IMR-90 (cell line): ENCODE results near the gene NAE1. TPM values are rescaled to one million over a fixed set of nuclear protein-coding genes. Genes with fewer than 3 reads are reported as not detected.

ENCODE experiments used
- ATAC-seq: fragments of 200-7000 bp; cut with Tn5 transposase; 2 replicates; pipeline ENCODE4 v1.9.1; 2020; ENCODE audit warnings: low read depth, mild to moderate bottlenecking, moderate library complexity
- BruUV-seq: library from RNA; stranded (reverse); fragments of 400-500 nt; replicated peaks from 2 replicates; lab custom pipeline; 2021; lab: Mats Ljungman, UMichigan
- CTCF ChIA-PET: fragments of 300-600 bp; formaldehyde crosslinking; extraction: SDS; loops from one replicate; lab custom pipeline; 2021; ENCODE audit warnings: antibody characterized with exemption; lab: Yijun Ruan, JAX
- POLR2A ChIA-PET: fragments of 300-600 bp; sonication (Branson Sonifier 250); formaldehyde crosslinking; loops from one replicate; lab custom pipeline; 2022; ENCODE audit warnings: antibody characterized with exemption; ENCODE audit not compliant: unreplicated experiment; lab: Charles Lee
- DNase-seq: peaks from one replicate; pipeline ENCODE4 v3.0.0; 2013
- H2AFZ ChIP-seq: replicated peaks from 2 replicates; pipeline ENCODE3; 2013; ENCODE audit warnings: low read length, mild to moderate bottlenecking; ENCODE audit not compliant: poor library complexity
- H2AK5ac ChIP-seq: 2 replicates; pipeline ENCODE4 v1.6.1; 2013; ENCODE audit warnings: low read depth, low read length, inconsistent platforms
- H2AK9ac ChIP-seq: replicated peaks from 2 replicates; pipeline ENCODE3; 2013; ENCODE audit warnings: mild to moderate bottlenecking, low read depth, low read length, moderate library complexity; ENCODE audit not compliant: poor library complexity
- H2BK120ac ChIP-seq: 2 replicates; pipeline ENCODE4 v1.6.1; 2013; ENCODE audit warnings: low read depth, low read length, inconsistent platforms
- H2BK15ac ChIP-seq: 3 replicates; pipeline ENCODE4 v1.6.1; 2013; ENCODE audit warnings: low read depth, low read length, inconsistent platforms
- H2BK20ac ChIP-seq: 2 replicates; pipeline ENCODE4 v1.6.1; 2013; ENCODE audit warnings: low read depth, mild to moderate bottlenecking, inconsistent platforms, low read length, moderate library complexity
- H2BK5ac ChIP-seq: 2 replicates; pipeline ENCODE4 v1.6.1; 2013; ENCODE audit warnings: mild to moderate bottlenecking, low read depth, low read length, inconsistent platforms; ENCODE audit not compliant: poor library complexity, severe bottlenecking
- H3K14ac ChIP-seq: replicated peaks from 2 replicates; pipeline ENCODE4 v1.6.1; 2013; ENCODE audit warnings: low read depth, low read length, inconsistent platforms
- H3K18ac ChIP-seq: 2 replicates; pipeline ENCODE4 v1.6.1; 2013; ENCODE audit warnings: low read depth, low read length, control low read depth
- H3K23ac ChIP-seq: 2 replicates; pipeline ENCODE4 v1.6.1; 2013; ENCODE audit warnings: low read depth, low read length, inconsistent platforms
- H3K27ac ChIP-seq: 2 replicates; pipeline ENCODE4 v1.5.1; 2013; ENCODE audit warnings: mild to moderate bottlenecking, control low read depth, low read length; ENCODE audit not compliant: insufficient read depth
- H3K27me3 ChIP-seq: 2 replicates; pipeline ENCODE4 v1.6.1; 2013; ENCODE audit warnings: low read length; ENCODE audit not compliant: control insufficient read depth, insufficient read depth
- H3K36me3 ChIP-seq: 2 replicates; pipeline ENCODE4 v1.6.1; 2013; ENCODE audit warnings: low read length, mixed read lengths; ENCODE audit not compliant: control insufficient read depth, insufficient read depth
- H3K4ac ChIP-seq: 2 replicates; pipeline ENCODE4 v1.6.1; 2013; ENCODE audit warnings: low read depth, low read length, inconsistent platforms
- H3K4me1 ChIP-seq: 2 replicates; pipeline ENCODE4 v1.6.1; 2013; ENCODE audit warnings: low read length, mixed read lengths; ENCODE audit not compliant: control insufficient read depth, insufficient read depth
- H3K4me2 ChIP-seq: 2 replicates; pipeline ENCODE4 v1.6.1; 2013; ENCODE audit warnings: low read depth, mild to moderate bottlenecking, control low read depth, low read length, moderate library complexity
- H3K4me3 ChIP-seq: 2 replicates; pipeline ENCODE4 v1.5.1; 2013; ENCODE audit warnings: low read depth, mild to moderate bottlenecking, control low read depth, low read length, moderate library complexity; ENCODE audit not compliant: insufficient read depth
- H3K56ac ChIP-seq: 2 replicates; pipeline ENCODE4 v1.6.1; 2013; ENCODE audit warnings: low read length, inconsistent platforms; ENCODE audit not compliant: insufficient read depth; ENCODE audit errors: extremely low read depth
- H3K79me1 ChIP-seq, 2 experiments: 2 replicates each; pipeline ENCODE4 v1.6.1; 2013; ENCODE audit warnings: low read length in 2 of 2, inconsistent platforms in 1 of 2, low read depth in 1 of 2
- H3K9ac ChIP-seq: 2 replicates; pipeline ENCODE4 v1.6.1; 2013; ENCODE audit warnings: low read depth, low read length, control low read depth
- H3K9me1 ChIP-seq: 2 replicates; pipeline ENCODE4 v1.6.1; 2013; ENCODE audit warnings: low read length, inconsistent platforms; ENCODE audit not compliant: insufficient read depth
- H3K9me3 ChIP-seq: 2 replicates; pipeline ENCODE4 v1.6.1; 2013; ENCODE audit warnings: low read length; ENCODE audit not compliant: control insufficient read depth, insufficient read depth
- H4K20me1 ChIP-seq: 2 replicates; pipeline ENCODE4 v1.6.1; 2013; ENCODE audit warnings: low read length, inconsistent platforms; ENCODE audit not compliant: insufficient read depth
- H4K5ac ChIP-seq: 2 replicates; pipeline ENCODE4 v1.6.1; 2013; ENCODE audit warnings: mild to moderate bottlenecking, low read depth, low read length, control low read depth
- H4K8ac ChIP-seq, 2 experiments: 2 replicates each; pipeline ENCODE4 v1.6.1; 2013; ENCODE audit warnings: low read depth in 2 of 2, low read length in 2 of 2, control low read depth in 1 of 2, inconsistent platforms in 1 of 2
- H4K91ac ChIP-seq: 2 replicates; pipeline ENCODE4 v1.6.1; 2013; ENCODE audit warnings: low read depth, low read length, inconsistent platforms; ENCODE audit not compliant: insufficient read depth
- BHLHE40 ChIP-seq: fragments of 150-350 bp; IDR thresholded peaks from 2 replicates; pipeline ENCODE4 v1.6.1; 2016; ENCODE audit warnings: mild to moderate bottlenecking, low read depth, low read length
- CEBPB ChIP-seq: IDR thresholded peaks from 2 replicates; pipeline ENCODE4 v1.6.1; 2012; ENCODE audit warnings: low read depth, low read length, improper control_type of control experiment
- CHD1 ChIP-seq: IDR thresholded peaks from 2 replicates; pipeline ENCODE4 v1.6.1; 2012; ENCODE audit warnings: low read depth, low read length, improper control_type of control experiment
- MAFK ChIP-seq: IDR thresholded peaks from 2 replicates; pipeline ENCODE4 v1.6.1; 2012; ENCODE audit warnings: low read depth, low read length, improper control_type of control experiment
- MAZ ChIP-seq: IDR thresholded peaks from 2 replicates; pipeline ENCODE4 v1.6.1; 2012; ENCODE audit warnings: low read depth, mild to moderate bottlenecking, low read length, improper control_type of control experiment, moderate library complexity, borderline replicate concordance
- MXI1 ChIP-seq: IDR thresholded peaks from 2 replicates; pipeline ENCODE4 v1.6.1; 2012; ENCODE audit warnings: low read depth, mild to moderate bottlenecking, low read length, moderate library complexity, borderline replicate concordance
- NFE2L2 ChIP-seq: fragments of 150-350 bp; IDR thresholded peaks from 2 replicates; pipeline ENCODE4 v1.6.1; 2016; ENCODE audit warnings: low read depth, mild to moderate bottlenecking, low read length
- POLR2A ChIP-seq: IDR thresholded peaks from 2 replicates; pipeline ENCODE4 v1.6.1; 2012; ENCODE audit warnings: mild to moderate bottlenecking, low read depth, low read length
- RAD21 ChIP-seq: IDR thresholded peaks from 2 replicates; pipeline ENCODE4 v1.6.1; 2012; ENCODE audit warnings: low read length, improper control_type of control experiment
- RCOR1 ChIP-seq: IDR thresholded peaks from 2 replicates; pipeline ENCODE4 v1.6.1; 2012; ENCODE audit warnings: mild to moderate bottlenecking, low read length, improper control_type of control experiment; ENCODE audit not compliant: insufficient replicate concordance
- RFX5 ChIP-seq: IDR thresholded peaks from 2 replicates; pipeline ENCODE4 v1.8.0; 2012; ENCODE audit warnings: low read depth, mild to moderate bottlenecking, low read length, moderate library complexity
- WGBS, 2 experiments: methylation state at CpG; one replicate each; pipeline versions ENCODE4 v1.1.5 to v1.1.7; 2013; ENCODE audit warnings: missing lambda C conversion rate in 2 of 2; ENCODE audit not compliant: insufficient read length in 1 of 2; ENCODE audit errors: extremely low coverage in 2 of 2; 5-methylcytosine and 5-hydroxymethylcytosine counted together
- dilution Hi-C: fragments of 300-500 bp; cut with HindIII; formaldehyde crosslinking; loops from one replicate; pipeline ENCODE4 v1.14.3; 2018; ENCODE audit warnings: low sequenced_read_pairs; ENCODE audit not compliant: unreplicated experiment
- in situ Hi-C: fragments of 300-500 bp; cut with MboI; formaldehyde crosslinking; loops from 3 replicates; pipeline ENCODE4 v1.14.3; 2019; ENCODE audit warnings: low sequenced_read_pairs, inconsistent platforms, mixed read lengths
- intact Hi-C: fragments of 100-400 bp; cut with micrococcal nuclease; formaldehyde crosslinking; loops from 2 replicates; pipeline ENCODE4 v1.10.0; 2022
- polyA plus RNA-seq, 3 experiments: library from polyadenylated mRNA; depleted of rRNA; stranded (reverse); fragments of >200 nt; gene quantifications; 2 replicates each; pipeline ENCODE4 v1.2.3, GENCODE V29; 2012; ENCODE audit warnings: low replicate concordance in 1 of 3
- total RNA-seq: library from RNA; depleted of rRNA; stranded (reverse); fragments of >200 nt; gene quantifications from 2 replicates; pipeline ENCODE4 v1.2.3, GENCODE V29; 2012
- TF ChIP-seq, protein P1 (sequence below): conservative IDR thresholded peaks from 2 replicates; pipeline ENCODE4 v1.5.1; 2012; ENCODE audit warnings: mild to moderate bottlenecking, low read depth, low read length, improper control_type of control experiment
- TF ChIP-seq, protein P2 (sequence below): fragments of 150-350 bp; IDR thresholded peaks from 2 replicates; pipeline ENCODE4 v1.6.1; 2017; ENCODE audit warnings: mild to moderate bottlenecking, antibody characterized with exemption, low read length, low read depth
- TF ChIP-seq, protein P3 (sequence below): fragments of 150-350 bp; IDR thresholded peaks from 2 replicates; pipeline ENCODE4 v1.6.1; 2016; ENCODE audit warnings: low read depth, mild to moderate bottlenecking, low read length, moderate library complexity, borderline replicate concordance

The NAE1 gene
- total and polyA plus RNA-seq, 2 of the 4 experiments (the other 2 are of a cell fraction) = 33.0 to 36.7 TPM

DNA sequence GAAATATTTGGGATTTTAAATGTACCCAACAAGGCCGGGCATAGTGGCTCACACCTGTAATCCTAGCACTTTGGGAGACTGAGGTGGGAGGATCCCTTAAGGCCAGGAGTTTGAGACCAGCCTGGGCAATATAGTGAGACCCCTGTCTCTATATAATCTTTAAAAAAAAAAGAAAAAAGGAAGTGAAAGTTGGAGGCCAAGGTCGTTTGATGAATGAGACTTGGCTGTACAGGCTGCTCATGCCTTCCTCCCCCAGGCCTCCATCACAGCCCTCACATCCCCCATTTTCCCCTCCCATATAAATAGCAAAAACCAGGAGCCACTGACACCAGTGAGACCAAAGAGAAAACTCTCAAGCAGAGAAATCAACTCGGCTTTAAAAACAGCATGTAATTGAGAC, 10.1 kb upstream of the NAE1 start:
- H2BK15ac ChIP-seq = no peak overlapping the region
- no peak overlapping the region for H2BK5ac ChIP-seq
- no CpG with 5 or more reads among the region's 3 CpGs for WGBS, 2 experiments
- TF ChIP-seq BHLHE40 (no peak), CEBPB (no peak), RFX5 (no peak), RCOR1 (no peak), MXI1 (no peak), MAFK (no peak), RAD21 (no peak), NFE2L2 (no peak), CHD1 (no peak), MAZ (no peak), POLR2A (no peak)
- TF ChIP-seq, protein P1, sequence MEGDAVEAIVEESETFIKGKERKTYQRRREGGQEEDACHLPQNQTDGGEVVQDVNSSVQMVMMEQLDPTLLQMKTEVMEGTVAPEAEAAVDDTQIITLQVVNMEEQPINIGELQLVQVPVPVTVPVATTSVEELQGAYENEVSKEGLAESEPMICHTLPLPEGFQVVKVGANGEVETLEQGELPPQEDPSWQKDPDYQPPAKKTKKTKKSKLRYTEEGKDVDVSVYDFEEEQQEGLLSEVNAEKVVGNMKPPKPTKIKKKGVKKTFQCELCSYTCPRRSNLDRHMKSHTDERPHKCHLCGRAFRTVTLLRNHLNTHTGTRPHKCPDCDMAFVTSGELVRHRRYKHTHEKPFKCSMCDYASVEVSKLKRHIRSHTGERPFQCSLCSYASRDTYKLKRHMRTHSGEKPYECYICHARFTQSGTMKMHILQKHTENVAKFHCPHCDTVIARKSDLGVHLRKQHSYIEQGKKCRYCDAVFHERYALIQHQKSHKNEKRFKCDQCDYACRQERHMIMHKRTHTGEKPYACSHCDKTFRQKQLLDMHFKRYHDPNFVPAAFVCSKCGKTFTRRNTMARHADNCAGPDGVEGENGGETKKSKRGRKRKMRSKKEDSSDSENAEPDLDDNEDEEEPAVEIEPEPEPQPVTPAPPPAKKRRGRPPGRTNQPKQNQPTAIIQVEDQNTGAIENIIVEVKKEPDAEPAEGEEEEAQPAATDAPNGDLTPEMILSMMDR = no peak
- TF ChIP-seq, protein P2, sequence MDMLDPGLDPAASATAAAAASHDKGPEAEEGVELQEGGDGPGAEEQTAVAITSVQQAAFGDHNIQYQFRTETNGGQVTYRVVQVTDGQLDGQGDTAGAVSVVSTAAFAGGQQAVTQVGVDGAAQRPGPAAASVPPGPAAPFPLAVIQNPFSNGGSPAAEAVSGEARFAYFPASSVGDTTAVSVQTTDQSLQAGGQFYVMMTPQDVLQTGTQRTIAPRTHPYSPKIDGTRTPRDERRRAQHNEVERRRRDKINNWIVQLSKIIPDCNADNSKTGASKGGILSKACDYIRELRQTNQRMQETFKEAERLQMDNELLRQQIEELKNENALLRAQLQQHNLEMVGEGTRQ = no peak
- TF ChIP-seq, protein P3, sequence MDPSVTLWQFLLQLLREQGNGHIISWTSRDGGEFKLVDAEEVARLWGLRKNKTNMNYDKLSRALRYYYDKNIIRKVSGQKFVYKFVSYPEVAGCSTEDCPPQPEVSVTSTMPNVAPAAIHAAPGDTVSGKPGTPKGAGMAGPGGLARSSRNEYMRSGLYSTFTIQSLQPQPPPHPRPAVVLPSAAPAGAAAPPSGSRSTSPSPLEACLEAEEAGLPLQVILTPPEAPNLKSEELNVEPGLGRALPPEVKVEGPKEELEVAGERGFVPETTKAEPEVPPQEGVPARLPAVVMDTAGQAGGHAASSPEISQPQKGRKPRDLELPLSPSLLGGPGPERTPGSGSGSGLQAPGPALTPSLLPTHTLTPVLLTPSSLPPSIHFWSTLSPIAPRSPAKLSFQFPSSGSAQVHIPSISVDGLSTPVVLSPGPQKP = no peak
- no peak overlapping the region for H2BK120ac ChIP-seq
- no peaks in the 10 kb centered on the region for H3K36me3 ChIP-seq
- dilution Hi-C loops (no loop called here), intact Hi-C loops (no loop called here), in situ Hi-C loops (no loop called here)
- peaks cover 55% of the 10 kb centered on the region for H3K27me3 ChIP-seq
- no peak overlapping the region for H3K14ac ChIP-seq
- no peaks in the 10 kb centered on the region for H3K9me3 ChIP-seq
- ChIA-PET CTCF (interaction anchor here (3.0 kb wide), 1 partner anchor 10 kb away, joined by 13 read pairs; the partner anchor contains the start of gene NAE1), POLR2A (no interaction called here)
- H2AFZ ChIP-seq = no peak overlapping the region
- H3K4me3 ChIP-seq = no peak overlapping the region
- no peak overlapping the region for H2AK5ac ChIP-seq
- ATAC-seq (no peak), DNase-seq (no peak)
- H3K4ac ChIP-seq = no peak overlapping the region
- no peak overlapping the region for H3K4me2 ChIP-seq
- H3K9me1 ChIP-seq = 0 out of 2 replicates have a peak, but pooled peaks cover 3% of the 10 kb centered on the region
- no peaks in the 10 kb centered on the region; the same call in 1 of the 2 replicates for H3K4me1 ChIP-seq
- H3K9ac ChIP-seq = no peak overlapping the region
- H3K18ac ChIP-seq = no peak overlapping the region
- H4K8ac ChIP-seq = no peak overlapping the region
- H4K91ac ChIP-seq = no peak overlapping the region
- H3K23ac ChIP-seq = no peak overlapping the region
- H4K5ac ChIP-seq = no peak overlapping the region
- no peaks in the 10 kb centered on the region for H4K20me1 ChIP-seq
- H3K27ac ChIP-seq = no peak overlapping the region
- no TSS peak for BruUV-seq
- no peaks in the 10 kb centered on the region for H3K79me1 ChIP-seq
- no peak overlapping the region for H3K56ac ChIP-seq
- H2BK20ac ChIP-seq = no peak overlapping the region
- no peak overlapping the region for H2AK9ac ChIP-seq
